GM12801 (cell line): ENCODE data around the gene TRMT112.

Experiments used
- TF ChIP-seq, protein P1 (sequence below): IDR thresholded peaks from one replicate; pipeline ENCODE4 v1.5.1; 2011; ENCODE audit warnings: control low read depth; ENCODE audit not compliant: insufficient read length; ENCODE audit errors: extremely low read depth

The TRMT112 gene

GRCh38 chr11:64275031-64275800 is 42.1 kb downstream of the TRMT112 start:
- TF ChIP-seq, protein P1, sequence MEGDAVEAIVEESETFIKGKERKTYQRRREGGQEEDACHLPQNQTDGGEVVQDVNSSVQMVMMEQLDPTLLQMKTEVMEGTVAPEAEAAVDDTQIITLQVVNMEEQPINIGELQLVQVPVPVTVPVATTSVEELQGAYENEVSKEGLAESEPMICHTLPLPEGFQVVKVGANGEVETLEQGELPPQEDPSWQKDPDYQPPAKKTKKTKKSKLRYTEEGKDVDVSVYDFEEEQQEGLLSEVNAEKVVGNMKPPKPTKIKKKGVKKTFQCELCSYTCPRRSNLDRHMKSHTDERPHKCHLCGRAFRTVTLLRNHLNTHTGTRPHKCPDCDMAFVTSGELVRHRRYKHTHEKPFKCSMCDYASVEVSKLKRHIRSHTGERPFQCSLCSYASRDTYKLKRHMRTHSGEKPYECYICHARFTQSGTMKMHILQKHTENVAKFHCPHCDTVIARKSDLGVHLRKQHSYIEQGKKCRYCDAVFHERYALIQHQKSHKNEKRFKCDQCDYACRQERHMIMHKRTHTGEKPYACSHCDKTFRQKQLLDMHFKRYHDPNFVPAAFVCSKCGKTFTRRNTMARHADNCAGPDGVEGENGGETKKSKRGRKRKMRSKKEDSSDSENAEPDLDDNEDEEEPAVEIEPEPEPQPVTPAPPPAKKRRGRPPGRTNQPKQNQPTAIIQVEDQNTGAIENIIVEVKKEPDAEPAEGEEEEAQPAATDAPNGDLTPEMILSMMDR = no peak

DNA sequence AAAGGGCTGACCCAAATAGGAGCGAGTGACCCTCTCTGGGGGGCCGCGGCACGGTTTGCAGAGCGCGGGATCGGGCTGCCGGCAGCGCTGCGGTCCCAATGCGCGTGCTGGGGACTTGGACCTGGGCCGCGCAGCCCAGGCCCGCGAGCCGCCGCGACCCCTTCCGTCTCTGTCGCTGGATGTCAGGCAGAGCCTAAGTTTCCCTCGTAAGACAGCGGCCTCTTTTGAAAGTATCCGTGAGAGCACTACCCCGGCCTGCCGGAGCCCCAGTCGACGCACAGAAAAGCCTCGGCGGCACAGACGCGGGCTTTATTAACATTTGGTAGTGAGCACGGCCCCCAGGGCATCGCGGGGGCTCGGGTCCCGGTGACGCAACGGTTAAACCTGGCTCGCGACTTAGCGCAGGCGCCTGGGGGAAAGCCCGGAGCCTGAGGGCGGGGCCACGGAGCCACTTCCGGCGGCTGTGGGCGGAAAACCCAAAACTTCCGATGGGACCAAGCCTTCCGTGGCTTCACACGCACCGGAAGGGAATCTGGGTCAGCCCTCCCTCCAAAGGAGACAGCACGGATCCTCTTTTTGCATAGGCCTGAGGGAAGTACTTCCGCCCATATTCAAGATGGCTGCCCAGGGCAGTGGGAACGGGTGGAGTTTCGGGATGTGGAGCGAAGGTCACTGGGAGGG is 47.7 kb downstream of the TRMT112 start:
- TF ChIP-seq, protein P1 = no peak

DNA sequence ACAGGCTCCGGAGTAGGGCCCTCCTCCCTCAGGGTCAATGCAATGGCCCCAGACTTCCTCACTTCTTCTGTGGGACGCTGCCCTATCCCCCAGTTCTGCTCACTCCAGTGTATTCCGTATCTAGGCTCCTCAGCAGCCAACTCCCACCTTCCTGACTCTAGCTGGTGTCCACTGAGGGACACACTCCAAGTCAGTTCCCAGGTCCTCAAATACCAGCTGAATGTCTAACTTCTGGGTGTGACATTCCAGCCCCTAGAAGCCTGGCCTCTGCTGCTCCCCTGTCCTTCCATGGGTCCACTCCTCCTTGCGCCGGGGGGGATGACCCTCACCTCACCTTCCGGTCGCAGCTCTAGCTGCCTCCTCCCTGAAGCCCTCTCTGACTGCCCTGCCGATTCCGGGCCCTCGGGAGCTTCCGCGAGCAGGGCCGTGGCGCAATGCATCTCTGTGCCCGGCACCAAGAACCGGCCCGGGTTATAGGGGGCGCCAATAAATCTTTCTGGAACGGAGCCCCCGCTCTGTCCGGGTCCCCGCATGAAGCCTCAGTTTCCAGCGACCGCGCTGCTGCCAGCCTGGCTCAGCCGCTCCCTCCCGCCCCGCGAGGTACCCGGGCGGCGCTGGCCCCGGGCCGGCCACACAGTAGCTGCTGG is 48.3 kb downstream of the TRMT112 start:
- TF ChIP-seq, protein P1 = no peak

DNA sequence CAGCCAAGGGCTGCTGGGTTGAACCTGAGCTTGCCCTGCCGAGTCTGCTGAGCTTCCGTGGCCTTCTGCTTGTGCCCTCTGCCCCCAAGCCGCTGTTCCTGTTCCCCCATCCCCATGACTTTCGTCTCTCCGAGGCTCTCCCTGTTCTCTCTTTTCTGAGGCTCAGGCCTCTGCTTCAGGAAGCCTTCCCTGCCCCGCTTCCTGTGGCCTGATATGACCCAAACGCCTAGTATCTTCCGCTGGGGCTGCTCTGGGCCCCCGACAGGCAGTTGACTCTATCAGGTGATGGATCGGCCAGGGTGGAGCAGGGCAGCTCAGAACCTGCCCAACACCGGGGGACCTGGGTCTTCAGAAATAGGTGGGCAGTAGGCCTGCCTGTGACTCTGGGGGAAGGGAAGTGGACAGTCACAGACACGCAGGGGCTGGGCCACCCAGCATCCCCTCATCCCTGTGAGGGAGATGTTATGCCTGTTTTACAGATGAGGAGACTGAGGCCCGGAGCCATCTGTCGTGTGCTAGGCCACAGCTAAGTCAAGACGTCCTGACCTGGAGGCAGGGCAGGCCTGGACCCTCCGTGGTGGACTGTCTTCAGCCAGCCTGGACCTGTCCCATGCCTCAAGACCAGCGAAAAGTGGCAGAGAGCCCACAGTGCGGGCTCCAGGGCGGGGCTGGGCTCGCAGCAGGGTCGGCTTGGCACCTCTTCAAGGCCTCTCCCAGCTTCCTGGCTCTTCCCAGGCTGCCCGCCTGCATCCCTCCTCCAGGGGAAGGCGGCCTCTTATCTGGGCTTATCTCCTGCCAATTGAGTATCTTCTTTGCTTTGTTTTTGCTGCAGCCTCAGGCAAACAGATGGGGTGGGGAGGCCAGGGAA is 49.1 kb downstream of the TRMT112 start:
- TF ChIP-seq, protein P1 = no peak

GRCh38 chr11:64267207-64267945 is 50.0 kb downstream of the TRMT112 start:
- TF ChIP-seq, protein P1 = no peak
